GM12875 (cell line): Measurements from ENCODE around the gene JAG2.

ENCODE experiments used
- H3K4me3 ChIP-seq: one replicate; pipeline ENCODE4 v1.5.1; 2011; ENCODE audit warnings: low read depth, low read length, control low read depth
- CTCF ChIP-seq: IDR thresholded peaks from 2 replicates; pipeline ENCODE4 v1.5.1; 2011; ENCODE audit warnings: low read depth, mild to moderate bottlenecking, control low read depth, inconsistent platforms, low read length, moderate library complexity, borderline replicate concordance; ENCODE audit not compliant: insufficient read depth

The JAG2 gene

DNA sequence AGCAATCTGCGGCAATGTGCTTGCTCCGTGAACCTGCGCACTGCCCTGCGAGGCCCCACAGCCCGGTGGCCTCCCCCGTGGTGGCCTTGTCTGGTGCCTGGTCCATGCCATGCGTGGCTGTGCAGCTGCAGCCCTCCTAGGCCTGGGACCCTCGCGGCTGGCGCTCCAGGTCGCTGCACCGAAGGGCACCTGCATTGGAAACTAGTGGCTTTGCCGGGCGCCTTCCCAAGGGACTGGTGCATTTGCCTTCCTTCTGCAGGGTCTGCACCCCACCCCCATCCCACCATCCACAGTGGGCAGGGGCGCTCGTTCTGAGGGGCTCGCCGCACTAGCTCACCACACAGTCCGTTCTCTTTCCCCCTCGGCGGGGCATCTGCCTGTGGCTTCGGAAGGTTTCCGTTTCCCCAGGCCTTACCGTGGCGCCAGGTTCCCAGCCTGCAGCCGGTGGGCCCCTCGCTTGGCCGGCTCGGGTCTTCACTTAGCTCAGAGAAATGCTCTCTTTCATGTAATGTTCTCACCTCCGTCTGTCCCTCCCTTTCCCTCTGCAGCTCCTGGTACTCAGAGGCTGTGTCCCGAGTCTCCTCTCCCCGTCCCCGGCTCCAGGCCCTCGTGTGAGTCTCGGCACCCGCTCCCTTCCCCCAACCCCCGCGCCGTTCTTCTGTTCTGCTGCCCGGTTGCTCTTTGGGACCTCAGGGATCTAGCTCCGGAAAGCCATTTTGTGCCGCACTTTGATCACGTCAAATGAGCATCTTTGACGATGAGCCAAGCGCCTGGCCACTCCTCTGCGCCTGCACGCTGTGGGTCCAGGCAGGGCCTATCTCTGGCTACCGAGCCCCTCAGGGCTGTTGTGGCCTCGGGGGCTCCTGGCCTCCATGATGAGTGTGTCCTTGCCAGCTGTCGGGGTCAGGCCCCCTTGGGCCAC is 31.9 kb downstream of the JAG2 start:
- TF ChIP-seq CTCF = no peak
- no peak overlapping the region for H3K4me3 ChIP-seq

DNA sequence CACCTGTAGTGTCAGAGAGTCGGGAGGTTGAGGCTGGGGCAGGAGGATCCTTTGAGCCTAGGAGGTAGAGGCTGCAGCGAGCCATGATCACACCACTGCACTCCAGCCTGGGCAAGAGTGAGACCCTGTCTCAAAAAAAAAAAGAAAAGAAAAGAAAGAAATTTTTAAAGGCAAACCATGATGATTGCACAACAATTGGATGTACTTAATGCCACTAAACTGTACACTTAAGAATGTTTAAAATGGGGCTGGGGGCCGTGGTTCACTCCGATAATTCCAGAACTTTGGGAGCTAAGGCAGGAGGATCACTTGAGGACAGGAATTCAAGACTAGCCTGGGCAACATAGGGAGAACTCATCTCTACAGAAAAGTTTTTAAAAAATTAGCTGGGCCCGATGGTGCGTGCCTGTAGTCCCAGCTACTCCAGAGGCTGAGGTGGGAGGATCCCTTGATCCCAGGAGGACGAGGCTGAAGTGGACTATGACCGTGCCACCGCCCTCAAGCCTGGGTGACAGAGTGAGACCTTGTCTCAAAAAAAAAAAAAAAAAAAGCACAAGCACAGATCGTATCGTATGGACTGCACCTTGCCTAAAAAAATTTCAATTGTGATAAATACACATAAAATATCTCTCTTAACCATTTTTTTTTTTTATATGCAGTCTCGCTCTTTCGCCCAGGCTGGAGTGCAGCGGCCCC is 32.7 kb downstream of the JAG2 start:
- TF ChIP-seq CTCF = no peak
- H3K4me3 ChIP-seq = no peak overlapping the region

DNA sequence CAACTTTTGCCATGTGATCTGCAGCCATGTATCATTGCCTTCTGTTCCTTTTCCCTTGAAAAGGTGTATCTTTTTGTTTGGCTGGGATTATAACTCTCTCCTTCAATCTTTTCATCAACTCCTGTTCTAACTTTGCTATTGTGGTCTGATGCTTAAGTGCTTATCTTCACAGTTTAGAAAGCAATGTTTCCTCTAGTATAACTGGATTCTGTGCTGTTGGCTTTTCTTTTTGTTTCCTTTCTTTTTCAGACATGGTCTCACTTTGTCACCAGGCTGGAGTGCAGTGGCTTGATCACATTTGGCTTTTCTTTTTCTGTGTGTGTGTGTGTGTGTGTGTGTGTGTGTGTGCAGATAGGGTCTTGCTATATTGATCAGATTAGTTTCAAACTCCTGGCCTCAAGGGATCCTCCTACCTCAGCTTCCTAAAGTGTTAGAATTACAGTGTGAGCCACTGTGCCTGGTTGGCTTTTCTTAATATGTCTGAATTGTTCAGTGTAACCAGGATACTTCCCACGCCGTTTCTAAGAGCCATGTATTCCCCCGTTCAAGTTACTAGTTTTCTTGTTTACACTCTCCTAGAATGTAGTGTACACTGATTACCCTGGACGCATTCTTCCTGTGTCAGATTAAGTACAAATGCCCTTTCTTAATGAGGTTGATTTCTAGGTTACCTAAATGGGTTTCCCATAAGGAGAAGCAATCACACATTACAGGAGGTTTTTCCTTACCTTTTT is 35.5 kb downstream of the JAG2 start:
- no peak for TF ChIP-seq CTCF
- no peak overlapping the region for H3K4me3 ChIP-seq

GRCh38 chr14:105131241-105131640 is 37.3 kb downstream of the JAG2 start:
- no peak overlapping the region for H3K4me3 ChIP-seq
- no peak for TF ChIP-seq CTCF

DNA sequence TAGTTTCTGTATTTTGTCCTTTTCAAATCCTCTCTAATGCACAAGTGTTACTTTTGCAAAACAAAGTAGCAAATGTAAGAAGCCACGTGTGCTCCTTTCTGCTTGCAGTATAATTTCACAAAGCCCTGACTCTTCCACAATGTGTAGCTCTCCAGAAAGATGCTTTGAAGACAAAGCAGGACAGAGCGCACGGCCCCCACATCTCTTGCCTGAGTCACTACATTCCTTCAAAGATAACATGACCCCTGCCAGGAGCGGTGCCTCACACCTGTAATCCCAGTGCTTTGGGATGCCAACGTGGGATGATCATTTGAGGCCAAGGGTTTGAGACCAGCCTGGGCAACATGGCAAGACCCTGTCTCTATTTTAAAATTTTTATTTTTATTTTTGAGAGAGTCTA is 40.5 kb downstream of the JAG2 start:
- H3K4me3 ChIP-seq = no peak overlapping the region
- TF ChIP-seq CTCF = no peak

DNA sequence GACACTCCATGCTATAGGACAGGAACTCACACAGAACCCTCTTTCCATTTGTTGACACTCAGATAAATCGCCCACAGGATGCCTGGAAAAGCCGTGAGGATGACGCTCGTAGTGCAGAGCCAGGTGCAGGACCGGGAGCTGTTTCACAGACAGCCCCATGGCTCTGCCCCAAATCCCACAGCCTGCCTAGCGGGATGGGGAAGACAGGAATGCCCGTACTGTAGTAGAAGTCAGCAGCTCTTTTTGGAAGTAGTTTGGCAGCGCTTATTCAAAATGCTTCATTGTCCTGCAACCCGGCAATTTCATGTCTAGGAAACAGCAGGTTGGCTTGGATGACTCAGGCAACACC is 41.6 kb downstream of the JAG2 start:
- no peak for TF ChIP-seq CTCF

More for the DNA sequence above, 41.6 kb downstream of the JAG2 start:
- H3K4me3 ChIP-seq = no peak overlapping the region
